ENCODE data around the gene VDAC2. TPM values are rescaled to one million over a fixed set of nuclear protein-coding genes. Genes with fewer than 3 reads are reported as not detected.

Gene VDAC2
- total RNA-seq, 1 donor from 2014 or later: 14.4 TPM

GRCh38 chr10:75240329-75241076, 29.9 kb downstream of the VDAC2 start:
- DNase-seq (ENCODE audit: low spot score in 2 of 2): peak in 1 of 2 donors; percentile 62
- TF ChIP-seq CTCF (IDR thresholded peaks at IDR 0.05): no peak
- Histone ChIP-seq H3K9me3 (no peaks in the 10 kb centered on the region), H3K4me3 (no peak overlapping the region), H3K4me1 (peaks cover 0 to 2% of the 10 kb centered on the region in 2 donors), H3K36me3 (no peaks in the 10 kb centered on the region), H3K27me3 (no peaks in the 10 kb centered on the region), H3K27ac (no peak overlapping the region)
- intact Hi-C loops (cut with DNase I): no loop called here

- peak in 1 of 2 donors; percentile 47 for DNase-seq (ENCODE audit: low spot score in 2 of 2)
- no peaks in the 10 kb centered on the region for H3K36me3 ChIP-seq
- no peak for TF ChIP-seq CTCF (IDR thresholded peaks at IDR 0.05)
- no peaks in the 10 kb centered on the region for H3K9me3 ChIP-seq
- no peak overlapping the region for H3K4me3 ChIP-seq
- no peaks in the 10 kb centered on the region for H3K27me3 ChIP-seq
- H3K27ac ChIP-seq: no peak overlapping the region
- intact Hi-C loops (cut with DNase I): no loop called here
- no peaks in the 10 kb centered on the region for H3K4me1 ChIP-seq
Measured at GRCh38 chr10:75243426-75243825, 32.8 kb downstream of the VDAC2 start.

GRCh38 chr10:75244487-75245353, 34.1 kb downstream of the VDAC2 start:
- H3K9me3 ChIP-seq: no peaks in the 10 kb centered on the region
- H3K27me3 ChIP-seq: no peaks in the 10 kb centered on the region
- no peak overlapping the region for H3K27ac ChIP-seq
- H3K4me3 ChIP-seq: no peak overlapping the region
- H3K36me3 ChIP-seq: no peaks in the 10 kb centered on the region
- intact Hi-C loops (cut with DNase I): no loop called here
- TF ChIP-seq CTCF (IDR thresholded peaks at IDR 0.05): no peak
- DNase-seq (ENCODE audit: low spot score in 2 of 2): peak in 1 of 2 donors; percentile 24
- H3K4me1 ChIP-seq: no peaks in the 10 kb centered on the region

- Histone ChIP-seq H3K9me3 (no peaks in the 10 kb centered on the region), H3K36me3 (no peaks in the 10 kb centered on the region), H3K4me3 (no peak overlapping the region), H3K27me3 (no peaks in the 10 kb centered on the region), H3K27ac (no peak overlapping the region), H3K4me1 (no peaks in the 10 kb centered on the region)
- TF ChIP-seq CTCF (IDR thresholded peaks at IDR 0.05): no peak
- peak in 1 of 2 donors; percentile 38 for DNase-seq (ENCODE audit: low spot score in 2 of 2)
- intact Hi-C loops (cut with DNase I): no loop called here
Measured at GRCh38 chr10:75245354-75246250, 35.0 kb downstream of the VDAC2 start.

- Histone ChIP-seq H3K4me3 (no peak overlapping the region), H3K27ac (no peak overlapping the region), H3K36me3 (no peaks in the 10 kb centered on the region), H3K9me3 (no peaks in the 10 kb centered on the region), H3K27me3 (no peaks in the 10 kb centered on the region), H3K4me1 (no peaks in the 10 kb centered on the region)
- no peak for TF ChIP-seq CTCF (IDR thresholded peaks at IDR 0.05)
- intact Hi-C loops (cut with DNase I): no loop called here
- peak in 1 of 2 donors; percentile 54 for DNase-seq (ENCODE audit: low spot score in 2 of 2)
Measured at GRCh38 chr10:75246506-75246905, 35.9 kb downstream of the VDAC2 start.

All from ascending aorta (tissue), 2 donors.